Measurements from ENCODE around the gene CDKAL1. TPM values are rescaled to one million over a fixed set of nuclear protein-coding genes. Genes with fewer than 3 reads are reported as not detected.

The CDKAL1 gene
- total RNA-seq, 1 donor from 2014 or later, result 11.8 TPM

DNA sequence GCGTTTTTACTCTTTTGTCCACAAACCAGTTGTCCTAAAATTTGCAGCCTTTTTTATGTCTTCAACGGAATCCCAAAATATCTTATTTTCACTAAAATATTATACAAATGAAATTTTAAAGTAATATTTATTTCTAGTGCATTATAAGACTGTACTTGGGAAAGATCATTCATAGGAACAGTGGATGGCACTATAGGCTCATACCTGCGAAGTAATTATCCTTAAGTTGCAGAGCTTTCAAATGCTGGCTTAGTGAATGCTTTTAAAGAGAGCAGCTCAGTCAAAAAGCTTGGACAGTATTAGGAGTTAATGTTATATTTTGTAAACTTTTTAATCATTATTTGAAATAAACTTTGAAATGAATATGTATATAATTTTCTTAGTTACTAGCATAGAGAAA, 254.9 kb downstream of the CDKAL1 start:
- peak; percentile 33 for DNase-seq (ENCODE audit: low read depth)

- no peak for DNase-seq (ENCODE audit: low read depth)
These were observed 256.0 kb downstream of the CDKAL1 start for GRCh38 chr6:20790032-20790791.

GRCh38 chr6:20791074-20791473, 256.8 kb downstream of the CDKAL1 start:
- DNase-seq (ENCODE audit: low read depth), result no peak

DNA sequence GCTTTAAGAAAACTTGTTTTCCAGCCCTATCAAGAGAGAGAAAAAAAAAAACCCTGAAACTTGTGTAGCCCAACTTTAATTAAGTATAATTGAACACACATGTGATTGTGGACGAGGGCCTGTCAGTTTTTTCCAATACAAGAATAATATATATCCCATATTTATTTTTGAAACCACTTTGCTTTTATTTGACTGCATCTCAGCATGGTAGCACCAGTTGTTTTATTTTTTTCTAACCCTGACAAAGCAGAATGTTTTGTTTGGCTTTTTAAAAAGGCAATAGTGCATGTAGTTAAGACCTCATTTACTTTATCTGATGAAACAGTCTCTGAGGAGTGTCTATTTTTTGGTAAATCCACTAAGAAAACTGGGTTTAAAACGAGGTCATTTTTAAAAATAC, 257.7 kb downstream of the CDKAL1 start:
- DNase-seq (ENCODE audit: low read depth), result no peak

- DNase-seq (ENCODE audit: low read depth), result no peak
These were observed 258.9 kb downstream of the CDKAL1 start for GRCh38 chr6:20793174-20793573.

GRCh38 chr6:20797597-20797996, 263.3 kb downstream of the CDKAL1 start:
- DNase-seq (ENCODE audit: low read depth), result no peak

GRCh38 chr6:20800229-20800628, 266.0 kb downstream of the CDKAL1 start:
- no peak for DNase-seq (ENCODE audit: low read depth)

- no peak for DNase-seq (ENCODE audit: low read depth)
These were observed 266.4 kb downstream of the CDKAL1 start for GRCh38 chr6:20800653-20801052.

- DNase-seq (ENCODE audit: low read depth), result no peak
These were observed 267.3 kb downstream of the CDKAL1 start for GRCh38 chr6:20801595-20801994.

DNA sequence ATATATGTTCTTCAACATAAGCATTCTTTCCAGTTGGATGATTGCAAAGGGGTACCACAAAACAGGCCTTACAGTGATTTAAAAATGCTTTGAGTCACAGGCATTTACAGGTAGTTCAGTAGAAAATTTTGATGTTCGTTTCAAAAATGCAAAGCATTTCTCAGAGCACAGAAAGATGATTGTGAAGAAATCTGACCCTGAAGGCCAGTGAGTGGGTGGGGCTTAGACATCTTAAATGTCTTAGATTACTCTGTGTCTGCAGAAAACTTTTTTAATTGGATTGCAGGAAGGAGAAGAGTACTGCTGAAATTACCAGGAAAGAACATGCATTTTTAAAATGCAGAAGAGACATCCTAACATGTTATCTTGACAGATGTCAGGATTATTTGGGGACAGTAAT, 268.3 kb downstream of the CDKAL1 start:
- DNase-seq (ENCODE audit: low read depth), result no peak

GRCh38 chr6:20805021-20805420, 270.8 kb downstream of the CDKAL1 start:
- DNase-seq (ENCODE audit: low read depth), result no peak

GRCh38 chr6:20806669-20807068, 272.4 kb downstream of the CDKAL1 start:
- no peak for DNase-seq (ENCODE audit: low read depth)

DNA sequence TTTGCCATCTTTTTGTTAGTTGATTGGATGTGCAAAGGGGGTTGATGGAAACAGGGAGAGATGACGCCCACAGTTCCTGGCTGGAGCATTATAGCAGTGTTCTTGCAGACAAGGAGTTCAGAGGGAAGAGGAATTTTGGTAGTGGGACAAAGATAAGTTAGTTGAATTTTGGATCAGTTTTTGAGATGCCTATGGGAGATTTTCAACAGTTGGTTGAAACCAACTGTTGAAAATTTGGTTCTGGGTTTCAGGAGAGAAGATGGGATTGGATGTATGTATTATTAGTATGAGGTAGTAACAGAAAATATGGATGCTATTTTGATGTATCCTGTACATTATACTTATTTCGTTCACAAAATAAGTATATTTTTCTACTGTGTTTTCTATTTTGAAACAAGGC, 274.2 kb downstream of the CDKAL1 start:
- no peak for DNase-seq (ENCODE audit: low read depth)

GRCh38 chr6:20808924-20809323, 274.7 kb downstream of the CDKAL1 start:
- DNase-seq (ENCODE audit: low read depth), result no peak

- DNase-seq (ENCODE audit: low read depth), result no peak
These were observed 276.5 kb downstream of the CDKAL1 start for GRCh38 chr6:20810727-20811108.

DNA sequence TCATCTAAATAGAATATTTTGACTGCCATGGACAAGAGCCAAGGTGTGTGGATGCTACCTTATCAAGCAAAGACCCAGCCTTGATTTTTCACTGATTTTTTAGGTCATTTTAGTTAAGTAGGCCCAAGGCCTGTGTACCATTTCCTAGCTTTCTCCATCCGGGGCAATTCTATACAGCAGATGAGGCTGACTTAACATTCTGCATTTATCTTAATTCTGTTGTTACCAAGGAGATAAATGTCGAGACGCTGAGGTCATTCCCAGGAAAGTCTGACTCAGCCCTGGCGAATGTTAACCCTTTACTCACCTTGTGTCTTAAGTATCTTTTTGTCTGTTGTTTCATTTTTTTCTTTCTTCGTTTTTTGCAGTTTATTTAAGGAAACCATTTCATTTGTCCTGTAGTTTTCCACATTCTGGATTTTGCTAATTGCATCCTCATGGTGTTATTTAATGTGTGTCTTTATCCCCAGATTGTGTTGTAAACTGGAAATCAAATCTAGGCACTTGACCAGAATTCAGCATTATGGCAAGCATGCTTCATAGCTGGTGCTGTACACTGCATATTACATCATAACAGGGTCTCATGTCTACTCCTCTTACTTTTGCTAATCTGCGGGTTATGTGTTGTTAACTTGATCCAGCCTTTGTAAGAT, 277.0 kb downstream of the CDKAL1 start:
- DNase-seq (ENCODE audit: low read depth), result peak; percentile 75

DNA sequence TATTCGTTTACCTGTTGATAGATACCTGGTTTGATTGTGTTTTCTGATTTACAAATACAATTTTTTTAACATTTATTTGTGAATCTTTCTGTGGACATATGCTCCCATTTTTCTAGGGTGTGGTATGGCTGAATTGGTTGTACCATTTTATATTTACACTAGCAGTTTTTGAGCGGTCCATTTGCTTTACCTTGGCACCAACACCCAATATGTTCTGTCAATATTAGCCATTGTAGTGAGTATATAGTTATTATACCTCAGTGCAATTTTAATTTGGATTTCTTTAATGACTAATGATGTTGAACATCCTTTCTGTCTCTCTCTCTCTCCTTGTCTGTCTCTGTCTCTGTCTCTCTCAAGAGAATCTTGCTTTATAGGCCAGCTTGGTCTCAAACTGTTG, 278.5 kb downstream of the CDKAL1 start:
- no peak for DNase-seq (ENCODE audit: low read depth)

GRCh38 chr6:20814494-20814893, 280.2 kb downstream of the CDKAL1 start:
- no peak for DNase-seq (ENCODE audit: low read depth)

- DNase-seq (ENCODE audit: low read depth), result no peak
These were observed 281.9 kb downstream of the CDKAL1 start for GRCh38 chr6:20816126-20816525.

DNA sequence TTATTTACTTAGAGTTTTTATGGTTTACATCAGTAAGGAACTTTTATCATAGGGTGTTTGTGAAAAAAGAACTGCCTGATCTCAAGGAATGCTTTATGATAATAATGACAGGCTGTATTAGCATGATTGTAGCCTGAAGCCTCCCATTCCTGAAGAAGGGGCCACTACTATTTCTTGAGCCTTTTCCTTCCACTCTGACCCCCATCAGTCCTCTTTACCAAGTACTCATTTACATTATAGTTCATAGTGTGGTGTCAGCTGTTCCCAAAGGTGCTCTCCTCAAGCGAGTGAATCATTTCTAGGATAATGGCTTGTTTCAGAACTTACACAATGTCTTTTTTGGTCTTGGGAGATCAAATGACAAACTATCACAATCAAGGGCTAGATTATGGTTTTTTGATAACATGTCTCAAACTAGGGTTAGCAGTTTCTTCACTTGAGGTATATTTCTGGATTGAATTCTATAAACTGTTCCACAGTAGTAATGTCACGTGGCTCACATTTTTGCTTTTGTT, 283.6 kb downstream of the CDKAL1 start:
- DNase-seq (ENCODE audit: low read depth), result no peak

DNA sequence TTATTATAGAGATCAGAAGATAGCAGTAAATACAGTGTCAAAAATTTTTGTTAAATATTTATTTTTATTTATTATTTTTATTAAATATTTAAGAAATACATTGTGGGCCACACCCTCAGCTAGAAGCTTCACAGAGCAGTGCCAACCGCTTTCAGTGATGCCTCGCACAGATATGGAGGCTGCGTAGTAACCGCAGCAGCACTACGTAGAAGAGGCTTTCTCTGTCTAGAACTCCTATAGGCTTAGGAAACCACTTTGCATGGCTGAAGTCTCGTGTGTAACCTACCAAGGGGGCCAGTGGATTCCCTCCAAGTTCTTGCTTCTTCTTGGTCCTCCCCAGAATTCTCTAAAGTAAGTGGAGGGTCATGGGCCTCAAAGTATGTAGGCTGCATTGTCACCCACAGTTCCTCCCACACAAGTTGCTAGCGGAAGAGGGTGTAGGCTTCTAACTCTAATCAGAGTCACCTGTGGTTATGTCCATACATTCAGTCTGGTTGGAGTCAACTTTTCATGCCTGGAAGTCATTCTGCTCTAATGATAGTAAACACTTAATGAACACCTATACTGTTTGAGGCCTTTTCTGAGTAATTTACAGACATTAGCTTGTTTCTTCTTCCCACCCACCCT, 285.6 kb downstream of the CDKAL1 start:
- DNase-seq (ENCODE audit: low read depth), result no peak

DNA sequence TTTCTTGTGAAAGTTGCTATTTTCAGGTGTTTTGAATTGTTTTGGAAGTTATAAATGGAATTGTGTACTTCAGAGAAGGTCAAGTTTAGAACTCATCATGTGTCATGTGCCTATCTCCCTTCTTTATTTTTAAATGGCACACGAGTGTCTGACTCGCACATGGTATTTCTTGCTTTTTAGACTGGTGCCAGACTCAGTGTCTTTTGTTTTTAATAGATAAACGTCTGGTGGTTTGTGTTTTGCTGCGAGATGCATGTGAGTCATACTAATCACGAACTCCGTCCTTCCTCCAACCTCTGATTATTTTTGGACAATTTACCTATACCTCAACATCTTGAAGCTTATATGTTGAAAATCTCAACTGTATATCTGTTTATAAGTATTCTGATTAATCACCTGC, 292.1 kb downstream of the CDKAL1 start:
- peak; percentile 70 for DNase-seq (ENCODE audit: low read depth)

Measured in myocyte (in vitro differentiated cells).